ENCODE data around the gene PM20D2.

PM20D2 gene

DNA sequence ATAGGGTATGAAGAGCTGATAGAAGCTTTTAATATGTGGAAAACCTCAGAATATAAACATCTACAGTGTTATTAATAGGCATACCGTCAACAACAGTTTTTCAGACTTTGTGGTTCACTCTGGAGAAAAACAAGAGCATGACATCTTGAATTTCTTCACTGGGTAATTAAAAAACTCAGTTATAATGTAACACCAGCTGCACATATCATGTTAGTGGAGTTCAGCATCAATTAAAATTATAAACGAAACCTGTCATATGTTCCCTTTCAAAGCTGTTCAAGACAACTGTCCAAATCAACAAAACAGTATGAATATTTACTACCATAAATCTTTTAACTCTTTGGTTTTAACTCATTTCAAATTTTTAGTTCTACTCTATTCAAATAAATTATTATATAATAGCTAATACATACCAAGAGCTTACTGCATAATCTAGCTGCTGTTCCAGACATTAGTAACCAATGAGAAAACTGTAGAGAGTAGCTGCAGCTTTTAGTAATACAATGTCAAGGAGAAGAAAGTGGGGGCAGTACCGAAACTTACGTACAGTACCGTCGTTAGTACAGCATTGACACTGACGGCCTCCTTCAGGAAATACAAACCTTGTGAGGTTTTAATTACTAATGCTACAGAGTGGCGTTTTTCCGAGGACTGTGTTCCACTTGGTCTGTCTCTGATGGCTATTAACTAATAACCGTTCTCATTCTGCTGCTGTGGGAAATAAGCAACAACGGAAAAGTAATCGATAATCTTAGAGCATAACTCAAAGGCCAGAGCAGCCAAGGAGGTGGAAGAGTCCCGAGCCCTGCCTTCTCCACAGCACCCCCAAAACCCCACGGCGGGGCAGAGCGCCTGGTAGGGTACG, 532 bp upstream of the PM20D2 start:
- H3K4me3 ChIP-seq (ENCODE audit: low read depth, low read length), result peak overlapping the region; percentile 40

DNA sequence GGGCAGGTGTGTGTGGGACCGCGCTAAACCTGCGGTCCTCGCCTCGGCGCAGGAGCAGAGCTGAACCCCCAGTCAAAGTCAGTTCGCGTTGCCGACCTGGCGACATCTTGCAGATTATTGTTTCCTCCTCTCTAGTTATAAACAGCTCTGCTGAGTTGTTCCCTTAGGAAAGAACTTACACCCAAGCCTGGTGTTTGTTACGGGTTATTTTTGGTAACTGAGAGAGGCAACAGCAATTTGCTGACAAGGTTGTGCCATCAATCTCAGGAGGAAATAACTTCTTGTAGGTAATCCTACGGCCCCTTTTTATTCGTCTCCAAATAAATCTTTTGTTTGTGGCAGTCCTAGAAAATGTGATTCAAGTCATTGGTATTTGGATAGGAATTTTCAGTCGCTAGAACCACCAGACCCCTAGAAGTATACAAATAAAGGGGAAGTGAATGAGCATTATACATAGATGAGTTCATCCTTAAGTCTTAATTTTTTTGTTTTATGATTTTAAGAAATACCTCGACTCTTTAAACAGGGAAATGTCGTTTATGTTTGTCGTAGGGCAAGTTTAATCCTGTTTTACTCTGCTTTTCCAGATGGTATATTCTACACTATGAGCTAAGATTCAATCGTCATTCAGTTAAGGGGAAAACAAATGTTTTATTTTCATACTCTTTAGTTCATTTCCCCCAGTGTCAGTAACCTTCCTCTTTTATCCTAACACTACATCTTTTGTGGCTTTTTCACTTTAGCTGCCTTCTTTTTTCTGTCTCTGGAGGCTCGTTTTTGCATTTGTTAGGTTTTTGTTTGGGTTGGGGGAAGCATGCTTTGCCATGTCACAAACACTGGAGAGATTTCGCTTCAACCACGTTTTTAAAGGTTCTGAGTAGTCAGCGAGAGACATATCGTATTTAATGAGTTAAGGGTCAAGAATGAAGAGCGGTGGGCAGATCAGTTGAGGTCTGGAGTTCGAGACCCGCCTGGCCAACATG, 1.2 kb downstream of the PM20D2 start:
- peak overlapping the region; percentile 40 for H3K4me3 ChIP-seq (ENCODE audit: low read depth, low read length)

DNA sequence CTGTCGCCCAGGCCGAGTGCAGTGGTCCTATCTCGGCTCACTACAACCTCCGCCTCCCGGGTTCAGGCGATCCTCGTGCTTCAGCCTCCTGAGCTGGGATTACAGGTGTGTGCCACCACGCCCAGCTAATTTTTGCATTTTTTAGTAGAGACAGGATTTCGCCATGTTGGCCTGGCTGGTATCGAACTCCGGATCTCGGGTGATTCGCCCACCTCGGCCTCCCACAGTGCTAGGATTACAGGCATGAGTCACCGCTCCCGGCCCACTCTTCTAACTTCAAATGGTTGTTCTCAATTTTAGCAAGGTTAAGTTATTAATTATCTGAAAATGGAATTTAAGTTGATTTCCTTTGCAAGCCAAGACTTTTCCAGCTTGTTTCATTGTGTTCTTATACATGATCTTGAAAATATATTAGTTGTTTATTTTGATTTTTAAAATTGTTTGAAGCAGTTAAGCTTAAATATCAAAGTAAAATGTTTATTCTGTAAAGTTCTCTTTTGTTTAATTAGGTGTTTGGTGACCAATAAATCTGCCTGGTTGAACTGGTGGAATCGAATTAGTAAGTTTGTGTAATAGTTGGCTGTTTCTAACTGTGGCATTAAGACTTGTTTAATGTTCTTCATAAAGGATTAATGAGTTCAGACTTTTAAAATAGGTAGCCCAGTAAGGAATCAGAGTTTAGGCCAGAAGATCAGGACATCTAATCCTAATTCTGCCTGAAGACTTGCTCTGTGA, 2.3 kb downstream of the PM20D2 start:
- no peak overlapping the region for H3K4me3 ChIP-seq (ENCODE audit: low read depth, low read length)

DNA sequence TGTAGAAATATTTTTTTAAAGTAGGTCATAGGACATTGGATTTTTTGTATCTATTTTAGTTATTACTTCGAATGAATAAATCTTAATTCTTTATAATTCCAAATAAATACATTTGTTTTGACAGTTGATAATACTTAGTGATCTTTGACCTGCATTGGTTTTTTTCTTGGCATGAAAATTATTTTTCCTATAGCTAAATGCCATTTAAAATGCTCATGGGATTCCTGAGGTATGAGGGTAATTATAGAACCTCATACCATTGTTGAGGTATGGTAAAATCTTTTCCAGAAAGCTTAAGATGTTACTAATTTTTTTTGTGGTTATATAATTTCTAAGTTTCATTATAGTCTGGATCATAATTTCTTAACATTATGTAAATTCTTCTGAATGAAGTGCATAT, 8.3 kb downstream of the PM20D2 start:
- H3K4me3 ChIP-seq (ENCODE audit: low read depth, low read length), result no peak overlapping the region

DNA sequence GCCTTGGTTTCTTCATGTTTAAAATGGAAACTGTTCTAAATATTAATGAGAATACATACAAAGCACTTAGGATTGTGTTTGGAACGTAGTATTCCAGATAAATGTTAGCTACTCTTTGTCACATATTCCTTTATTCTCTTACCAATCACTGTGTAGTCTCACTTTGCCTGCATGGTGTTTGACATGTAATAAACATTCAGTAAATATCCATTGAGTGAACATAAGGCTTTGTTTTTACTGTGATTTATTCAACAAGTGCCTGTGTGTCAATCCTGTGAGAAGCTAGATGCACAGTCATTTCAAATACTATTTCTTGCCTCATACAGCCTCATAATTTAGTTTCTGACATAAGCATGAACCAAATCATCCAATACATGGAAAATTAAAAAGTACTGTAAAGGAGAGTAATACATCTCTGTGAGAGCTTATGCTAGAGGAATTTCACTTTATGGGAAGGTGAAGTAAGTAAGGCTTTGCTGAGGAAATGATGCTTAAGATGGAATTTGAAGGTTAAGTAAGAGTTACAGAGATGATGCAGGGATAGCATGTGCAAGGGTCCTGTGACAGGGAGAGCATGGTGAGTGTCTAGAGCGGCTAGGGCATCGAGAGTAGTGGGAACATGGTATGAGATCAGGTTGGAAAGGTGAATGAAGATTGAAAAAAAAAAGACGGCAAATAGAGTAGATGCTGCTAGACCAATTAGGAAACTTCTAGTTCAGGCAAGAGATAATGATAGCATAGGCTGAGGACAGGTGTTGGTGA, 14.7 kb downstream of the PM20D2 start:
- H3K4me3 ChIP-seq (ENCODE audit: low read depth, low read length), result no peak overlapping the region

DNA sequence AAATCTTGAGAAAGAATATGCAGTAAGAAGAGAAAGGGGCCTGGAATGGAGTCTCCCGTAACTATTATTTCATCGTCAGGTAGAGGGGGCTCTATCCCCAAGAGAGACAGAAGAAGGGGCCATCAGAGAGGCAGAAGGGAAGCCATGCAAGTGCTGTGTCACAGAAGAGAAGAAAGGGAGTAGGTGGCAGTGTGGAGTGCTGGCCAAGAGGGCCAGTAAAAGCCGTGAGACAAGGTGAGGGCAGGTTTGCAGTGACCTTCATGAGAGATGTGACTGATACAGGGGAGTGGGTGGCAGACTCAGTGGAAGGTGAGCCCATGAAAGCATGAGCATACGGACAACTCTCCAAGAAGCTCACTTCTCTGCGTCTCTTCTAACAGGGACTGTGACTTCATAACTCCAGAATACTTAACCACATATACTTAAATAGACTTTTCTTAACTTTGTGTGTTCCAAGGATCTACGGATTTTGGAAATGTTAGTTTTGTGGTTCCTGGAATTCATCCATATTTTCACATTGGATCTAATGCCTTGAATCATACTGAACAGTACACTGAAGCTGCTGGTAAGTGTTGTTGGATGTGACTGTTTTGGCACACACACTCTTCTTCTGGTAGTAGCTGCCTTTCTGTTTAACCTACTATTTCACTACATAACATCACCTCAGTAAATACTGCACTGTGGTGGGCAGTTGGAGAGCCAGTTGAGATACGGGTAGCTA, 15.6 kb downstream of the PM20D2 start:
- H3K4me3 ChIP-seq (ENCODE audit: low read depth, low read length), result no peak overlapping the region

DNA sequence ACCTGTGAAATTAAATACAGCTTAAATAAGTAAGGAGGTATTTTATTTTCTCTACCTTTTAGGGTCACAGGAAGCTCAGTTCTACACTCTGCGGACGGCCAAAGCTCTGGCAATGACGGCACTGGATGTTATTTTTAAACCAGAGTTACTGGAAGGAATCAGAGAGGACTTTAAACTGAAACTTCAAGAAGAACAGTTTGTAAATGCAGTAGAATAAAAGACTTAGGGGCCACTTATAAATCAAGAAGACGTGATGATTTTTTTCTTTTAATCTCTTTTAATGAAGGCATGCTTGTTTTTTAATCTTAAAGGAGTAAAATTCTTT, 16.2 kb downstream of the PM20D2 start:
- H3K4me3 ChIP-seq (ENCODE audit: low read depth, low read length), result no peak overlapping the region

DNA sequence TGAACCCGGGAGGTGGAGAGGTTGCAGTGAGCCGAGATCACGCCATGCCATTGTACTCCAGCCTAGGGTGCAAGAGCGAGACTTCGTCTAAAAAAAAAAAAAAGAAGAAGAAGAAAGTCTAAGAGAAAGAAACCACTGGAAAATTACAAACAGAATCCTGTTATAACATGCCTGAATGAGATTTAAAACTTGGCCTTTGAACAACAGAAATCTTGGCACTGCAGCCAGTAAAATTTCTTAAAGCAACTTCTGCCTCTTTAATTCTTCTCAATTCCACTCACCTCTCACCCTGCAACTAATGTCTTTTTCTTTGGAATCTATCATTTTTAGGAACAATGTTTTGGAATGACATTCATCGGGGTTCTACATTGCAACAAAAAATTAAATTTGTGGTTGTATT, 26.3 kb downstream of the PM20D2 start:
- no peak overlapping the region for H3K4me3 ChIP-seq (ENCODE audit: low read depth, low read length)

DNA sequence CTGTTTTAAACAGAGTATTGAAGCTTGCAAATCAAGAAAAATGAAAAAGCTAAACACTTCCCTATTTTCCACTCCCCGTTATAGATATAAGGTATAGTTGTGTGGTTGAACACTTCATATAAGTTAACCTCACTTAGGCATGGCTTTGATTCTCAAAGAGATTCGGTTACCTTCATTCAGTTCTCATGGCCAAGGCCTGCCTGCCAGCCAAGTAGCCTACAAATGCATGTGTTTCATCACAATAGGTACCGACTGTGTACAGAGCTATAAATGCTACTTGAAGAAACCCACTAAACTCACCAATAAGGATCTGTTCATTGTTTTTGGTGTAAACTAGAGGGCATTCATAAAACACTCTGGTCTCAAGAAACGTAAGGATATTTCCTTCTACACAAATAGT, 27.8 kb downstream of the PM20D2 start:
- H3K4me3 ChIP-seq (ENCODE audit: low read depth, low read length), result no peak overlapping the region

DNA sequence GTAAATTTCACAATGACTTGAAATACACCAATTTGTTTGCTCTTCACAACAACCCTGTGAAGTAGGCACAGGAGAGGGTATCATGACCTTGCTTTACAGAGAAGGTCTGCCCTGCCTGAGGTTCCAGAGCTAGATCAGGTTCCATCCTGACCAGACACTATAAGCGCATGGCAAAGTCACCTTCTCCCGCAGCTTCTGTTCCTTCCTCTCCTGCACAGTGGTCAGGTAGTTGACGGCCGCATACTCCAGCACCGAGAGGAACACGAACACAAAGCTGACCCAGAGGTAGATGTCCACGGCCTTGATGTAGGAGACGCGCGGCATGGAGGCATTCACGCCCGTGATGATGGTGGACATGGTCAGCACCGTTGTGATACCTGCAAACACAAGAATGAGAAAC, 34.3 kb downstream of the PM20D2 start:
- H3K4me3 ChIP-seq (ENCODE audit: low read depth, low read length), result no peak overlapping the region

DNA sequence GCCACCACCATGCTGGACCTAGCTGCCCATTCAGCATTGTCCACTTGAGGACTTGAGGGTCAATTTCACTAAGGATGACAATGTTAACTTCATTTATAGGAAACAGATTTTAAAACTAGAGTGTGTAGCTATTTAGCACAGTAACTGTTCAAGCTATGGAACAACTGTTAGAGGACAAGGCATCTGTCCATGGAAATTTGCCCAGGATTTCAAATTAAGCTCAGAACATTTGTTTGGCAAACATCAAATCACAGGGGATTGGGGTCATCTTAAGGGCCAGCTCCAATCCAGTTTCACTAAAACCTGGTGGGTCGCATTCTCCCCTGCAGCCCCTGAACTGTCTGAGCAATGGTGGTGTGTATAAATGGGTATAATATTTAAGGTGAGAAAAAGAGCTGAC, 35.1 kb downstream of the PM20D2 start:
- H3K4me3 ChIP-seq (ENCODE audit: low read depth, low read length), result no peak overlapping the region

DNA sequence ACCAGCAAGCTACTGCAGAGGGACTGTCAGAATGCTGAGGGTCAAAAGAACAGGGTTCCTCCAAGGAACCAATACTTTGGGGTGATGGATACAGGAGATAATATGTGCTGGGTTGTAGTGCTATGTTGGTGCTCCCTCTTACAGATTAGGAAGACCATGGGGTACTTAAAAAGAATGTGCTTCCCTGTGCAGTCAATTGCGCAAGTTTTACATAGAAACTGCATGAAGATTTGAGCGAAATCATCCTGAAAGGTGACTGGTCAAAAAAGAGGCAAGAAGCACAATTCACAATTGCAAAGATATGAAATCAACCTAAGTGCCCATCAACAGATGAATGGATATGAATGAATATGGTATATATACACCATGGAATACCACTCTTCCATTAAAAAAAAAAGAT, 37.4 kb downstream of the PM20D2 start:
- no peak overlapping the region for H3K4me3 ChIP-seq (ENCODE audit: low read depth, low read length)

DNA sequence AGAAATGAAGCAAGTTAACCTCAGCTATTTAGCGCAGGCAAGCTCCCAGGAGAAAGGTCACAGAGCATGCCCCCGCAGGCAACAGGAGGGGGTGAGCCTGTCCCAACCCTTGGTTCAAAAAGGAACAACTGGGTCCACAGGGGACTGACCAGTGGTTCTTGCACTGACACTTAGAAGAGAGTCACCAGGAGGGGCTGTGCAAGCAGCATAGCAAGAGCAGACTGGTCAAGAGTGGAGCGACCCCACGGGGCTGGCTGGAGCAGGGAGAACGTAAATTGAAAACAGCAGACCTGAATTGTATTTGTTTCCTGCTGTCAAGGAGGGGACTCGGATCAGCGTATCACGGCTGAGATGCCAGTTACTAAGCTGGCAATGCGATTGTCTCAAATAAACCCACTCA, 38.5 kb downstream of the PM20D2 start:
- no peak overlapping the region for H3K4me3 ChIP-seq (ENCODE audit: low read depth, low read length)

DNA sequence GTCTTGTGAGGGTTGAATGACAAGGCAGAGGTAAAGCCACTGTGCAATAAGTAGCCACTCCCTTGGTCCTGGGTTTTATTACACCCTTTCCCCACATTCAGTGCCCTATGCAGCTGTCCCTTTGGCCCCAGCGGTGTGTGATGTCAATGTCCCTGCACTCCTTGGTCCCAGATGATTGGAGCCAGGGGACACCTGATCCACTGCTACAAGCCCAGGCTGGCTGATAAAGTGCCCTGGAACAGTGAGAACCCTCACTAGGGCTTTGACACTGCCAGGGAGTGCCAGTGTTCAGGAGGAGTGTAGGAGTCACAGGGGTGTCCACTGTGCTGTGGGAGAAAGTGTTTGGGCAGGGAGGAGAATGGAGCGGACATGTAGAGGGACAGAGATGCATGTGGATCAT, 40.9 kb downstream of the PM20D2 start:
- H3K4me3 ChIP-seq (ENCODE audit: low read depth, low read length), result no peak overlapping the region

DNA sequence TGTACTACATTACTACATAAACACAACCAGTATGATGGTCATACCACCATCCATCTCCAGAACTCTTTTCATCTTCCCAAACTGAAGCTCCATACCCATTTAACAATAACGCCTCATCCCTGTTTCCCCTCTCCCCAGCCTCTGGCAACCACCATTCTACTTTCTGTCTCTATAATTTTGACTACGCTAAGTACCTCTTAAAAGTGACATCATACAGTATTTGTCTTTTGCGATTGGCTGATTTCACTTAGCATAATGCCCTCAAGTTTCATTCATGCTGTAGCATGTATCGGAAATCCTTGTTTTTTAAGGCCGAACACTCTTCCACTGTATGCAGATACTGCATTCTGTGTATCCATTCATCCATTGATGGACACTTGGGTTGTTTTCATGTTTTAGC, 41.6 kb downstream of the PM20D2 start:
- no peak overlapping the region for H3K4me3 ChIP-seq (ENCODE audit: low read depth, low read length)

DNA sequence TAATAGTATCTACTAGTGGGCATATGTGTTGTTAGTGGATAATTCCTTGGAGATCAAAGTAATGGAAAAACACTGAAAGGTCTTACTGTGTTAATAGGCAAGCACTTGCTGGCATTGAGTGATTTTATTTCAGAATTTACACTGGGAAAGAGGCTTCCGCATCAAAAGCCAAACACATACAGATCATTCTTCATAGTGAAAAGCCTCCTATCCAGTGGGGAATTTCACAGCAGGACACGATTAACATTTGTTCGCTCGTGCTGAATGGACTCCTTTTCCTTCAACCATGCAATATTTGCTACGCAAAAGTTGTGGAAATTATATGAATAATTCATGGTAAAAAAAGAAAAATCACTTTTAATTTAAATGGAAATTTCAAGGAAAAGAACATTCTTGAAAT, 44.9 kb downstream of the PM20D2 start:
- H3K4me3 ChIP-seq (ENCODE audit: low read depth, low read length), result no peak overlapping the region

DNA sequence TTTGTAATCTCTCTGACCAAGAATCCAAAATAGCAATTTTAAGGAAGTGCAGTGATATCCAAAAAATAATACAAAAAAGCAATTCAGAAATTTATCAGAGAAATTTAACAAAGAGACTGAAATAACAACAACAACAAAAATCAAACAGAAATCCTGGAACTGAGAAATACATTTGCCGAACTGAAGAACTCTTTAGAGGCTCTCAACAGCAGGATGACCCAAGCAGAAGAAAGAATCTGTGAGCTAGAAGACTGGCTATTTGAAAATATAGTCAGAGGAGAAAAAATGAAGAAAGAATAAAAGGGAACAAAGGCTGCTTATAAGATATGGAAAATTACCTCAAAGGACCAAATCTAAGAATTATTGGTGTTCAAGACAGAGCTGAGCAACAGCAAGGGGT, 48.7 kb downstream of the PM20D2 start:
- H3K4me3 ChIP-seq (ENCODE audit: low read depth, low read length), result no peak overlapping the region

DNA sequence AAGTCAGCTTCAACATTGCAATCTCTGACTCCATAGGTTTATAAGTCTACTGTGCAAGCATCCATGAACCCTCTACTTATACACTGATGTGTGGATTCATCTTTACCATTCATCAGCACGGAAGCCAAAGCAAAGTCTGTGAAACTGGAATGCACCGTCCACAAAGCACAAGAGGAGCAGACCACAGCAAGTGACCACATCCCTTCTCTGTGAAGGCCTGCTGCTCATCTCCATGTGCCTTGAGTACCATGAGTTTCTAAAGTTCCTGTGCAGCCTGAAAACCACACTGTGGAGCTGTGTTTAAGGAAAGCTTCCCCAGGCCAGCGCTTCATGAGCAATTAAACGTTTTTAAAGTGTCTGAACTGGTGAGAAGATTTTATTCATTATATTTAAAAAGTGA, 51.3 kb downstream of the PM20D2 start:
- H3K4me3 ChIP-seq (ENCODE audit: low read depth, low read length), result no peak overlapping the region

DNA sequence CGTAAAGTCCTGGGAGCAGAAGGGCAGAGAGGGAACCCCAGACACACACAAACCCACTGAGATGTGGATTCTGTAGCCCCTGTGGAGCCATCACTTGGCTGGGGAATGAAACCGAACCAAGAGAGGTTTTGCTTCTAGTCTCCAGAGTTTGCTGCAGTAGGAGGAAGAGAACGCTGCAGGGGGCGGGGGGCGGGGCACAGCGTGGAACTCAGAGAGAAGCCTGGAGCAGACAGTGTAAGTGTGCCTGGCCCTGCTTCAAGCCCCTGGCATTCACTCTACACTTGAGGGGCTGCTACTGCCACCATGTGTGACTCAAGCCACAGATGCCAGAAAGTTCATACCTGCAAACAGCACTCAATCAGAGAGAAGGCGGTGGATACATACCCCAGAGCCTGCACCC, 52.4 kb downstream of the PM20D2 start:
- H3K4me3 ChIP-seq (ENCODE audit: low read depth, low read length), result no peak overlapping the region

DNA sequence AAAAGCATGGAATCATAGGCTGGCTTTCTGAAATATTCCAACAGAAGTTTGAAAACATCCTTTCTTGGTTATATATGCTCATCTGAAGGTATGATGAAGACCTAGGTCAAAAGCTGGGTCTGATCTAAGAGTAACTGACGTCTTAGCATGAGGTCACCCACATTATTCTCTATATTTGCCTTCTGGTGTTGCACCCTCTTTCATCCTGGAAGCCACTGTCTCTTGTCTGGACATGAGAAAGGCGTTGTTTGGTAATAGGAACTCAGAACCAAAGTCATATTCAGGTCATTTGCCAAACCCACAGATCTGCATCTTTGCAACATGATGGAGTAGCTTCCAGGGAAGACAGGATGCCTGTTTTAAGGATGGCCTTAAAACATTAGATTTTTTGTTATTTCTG, 53.7 kb downstream of the PM20D2 start:
- no peak overlapping the region for H3K4me3 ChIP-seq (ENCODE audit: low read depth, low read length)
